IMR-90 (cell line): Measurements from ENCODE around the gene COL18A1. TPM values are rescaled to one million over a fixed set of nuclear protein-coding genes. Genes with fewer than 3 reads are reported as not detected.

ENCODE experiments used
- ATAC-seq: fragments of 200-7000 bp; cut with Tn5 transposase; 2 replicates; pipeline ENCODE4 v1.9.1; 2020; ENCODE audit warnings: low read depth, mild to moderate bottlenecking, moderate library complexity
- BruUV-seq: library from RNA; stranded (reverse); fragments of 400-500 nt; replicated peaks from 2 replicates; lab custom pipeline; 2021; lab: Mats Ljungman, UMichigan
- CTCF ChIA-PET: fragments of 300-600 bp; formaldehyde crosslinking; extraction: SDS; loops from one replicate; lab custom pipeline; 2021; ENCODE audit warnings: antibody characterized with exemption; lab: Yijun Ruan, JAX
- POLR2A ChIA-PET: fragments of 300-600 bp; sonication (Branson Sonifier 250); formaldehyde crosslinking; loops from one replicate; lab custom pipeline; 2022; ENCODE audit warnings: antibody characterized with exemption; ENCODE audit not compliant: unreplicated experiment; lab: Charles Lee
- DNase-seq: peaks from one replicate; pipeline ENCODE4 v3.0.0; 2013
- H2AFZ ChIP-seq: replicated peaks from 2 replicates; pipeline ENCODE3; 2013; ENCODE audit warnings: low read length, mild to moderate bottlenecking; ENCODE audit not compliant: poor library complexity
- H2AK5ac ChIP-seq: 2 replicates; pipeline ENCODE4 v1.6.1; 2013; ENCODE audit warnings: low read depth, low read length, inconsistent platforms
- H2AK9ac ChIP-seq: replicated peaks from 2 replicates; pipeline ENCODE3; 2013; ENCODE audit warnings: mild to moderate bottlenecking, low read depth, low read length, moderate library complexity; ENCODE audit not compliant: poor library complexity
- H2BK120ac ChIP-seq: 2 replicates; pipeline ENCODE4 v1.6.1; 2013; ENCODE audit warnings: low read depth, low read length, inconsistent platforms
- H2BK15ac ChIP-seq: 3 replicates; pipeline ENCODE4 v1.6.1; 2013; ENCODE audit warnings: low read depth, low read length, inconsistent platforms
- H2BK20ac ChIP-seq: 2 replicates; pipeline ENCODE4 v1.6.1; 2013; ENCODE audit warnings: low read depth, mild to moderate bottlenecking, inconsistent platforms, low read length, moderate library complexity
- H2BK5ac ChIP-seq: 2 replicates; pipeline ENCODE4 v1.6.1; 2013; ENCODE audit warnings: mild to moderate bottlenecking, low read depth, low read length, inconsistent platforms; ENCODE audit not compliant: poor library complexity, severe bottlenecking
- H3K14ac ChIP-seq: replicated peaks from 2 replicates; pipeline ENCODE4 v1.6.1; 2013; ENCODE audit warnings: low read depth, low read length, inconsistent platforms
- H3K18ac ChIP-seq: 2 replicates; pipeline ENCODE4 v1.6.1; 2013; ENCODE audit warnings: low read depth, low read length, control low read depth
- H3K23ac ChIP-seq: 2 replicates; pipeline ENCODE4 v1.6.1; 2013; ENCODE audit warnings: low read depth, low read length, inconsistent platforms
- H3K27ac ChIP-seq: 2 replicates; pipeline ENCODE4 v1.5.1; 2013; ENCODE audit warnings: mild to moderate bottlenecking, control low read depth, low read length; ENCODE audit not compliant: insufficient read depth
- H3K27me3 ChIP-seq: 2 replicates; pipeline ENCODE4 v1.6.1; 2013; ENCODE audit warnings: low read length; ENCODE audit not compliant: control insufficient read depth, insufficient read depth
- H3K36me3 ChIP-seq: 2 replicates; pipeline ENCODE4 v1.6.1; 2013; ENCODE audit warnings: low read length, mixed read lengths; ENCODE audit not compliant: control insufficient read depth, insufficient read depth
- H3K4ac ChIP-seq: 2 replicates; pipeline ENCODE4 v1.6.1; 2013; ENCODE audit warnings: low read depth, low read length, inconsistent platforms
- H3K4me1 ChIP-seq: 2 replicates; pipeline ENCODE4 v1.6.1; 2013; ENCODE audit warnings: low read length, mixed read lengths; ENCODE audit not compliant: control insufficient read depth, insufficient read depth
- H3K4me2 ChIP-seq: 2 replicates; pipeline ENCODE4 v1.6.1; 2013; ENCODE audit warnings: low read depth, mild to moderate bottlenecking, control low read depth, low read length, moderate library complexity
- H3K4me3 ChIP-seq: 2 replicates; pipeline ENCODE4 v1.5.1; 2013; ENCODE audit warnings: low read depth, mild to moderate bottlenecking, control low read depth, low read length, moderate library complexity; ENCODE audit not compliant: insufficient read depth
- H3K56ac ChIP-seq: 2 replicates; pipeline ENCODE4 v1.6.1; 2013; ENCODE audit warnings: low read length, inconsistent platforms; ENCODE audit not compliant: insufficient read depth; ENCODE audit errors: extremely low read depth
- H3K79me1 ChIP-seq, 2 experiments: 2 replicates each; pipeline ENCODE4 v1.6.1; 2013; ENCODE audit warnings: low read length in 2 of 2, inconsistent platforms in 1 of 2, low read depth in 1 of 2
- H3K9ac ChIP-seq: 2 replicates; pipeline ENCODE4 v1.6.1; 2013; ENCODE audit warnings: low read depth, low read length, control low read depth
- H3K9me1 ChIP-seq: 2 replicates; pipeline ENCODE4 v1.6.1; 2013; ENCODE audit warnings: low read length, inconsistent platforms; ENCODE audit not compliant: insufficient read depth
- H3K9me3 ChIP-seq: 2 replicates; pipeline ENCODE4 v1.6.1; 2013; ENCODE audit warnings: low read length; ENCODE audit not compliant: control insufficient read depth, insufficient read depth
- H4K20me1 ChIP-seq: 2 replicates; pipeline ENCODE4 v1.6.1; 2013; ENCODE audit warnings: low read length, inconsistent platforms; ENCODE audit not compliant: insufficient read depth
- H4K5ac ChIP-seq: 2 replicates; pipeline ENCODE4 v1.6.1; 2013; ENCODE audit warnings: mild to moderate bottlenecking, low read depth, low read length, control low read depth
- H4K8ac ChIP-seq, 2 experiments: 2 replicates each; pipeline ENCODE4 v1.6.1; 2013; ENCODE audit warnings: low read depth in 2 of 2, low read length in 2 of 2, control low read depth in 1 of 2, inconsistent platforms in 1 of 2
- H4K91ac ChIP-seq: 2 replicates; pipeline ENCODE4 v1.6.1; 2013; ENCODE audit warnings: low read depth, low read length, inconsistent platforms; ENCODE audit not compliant: insufficient read depth
- CTCF ChIP-seq: conservative IDR thresholded peaks from 2 replicates; pipeline ENCODE4 v1.5.1; 2012; ENCODE audit warnings: mild to moderate bottlenecking, low read depth, low read length, improper control_type of control experiment
- FOS ChIP-seq: fragments of 150-350 bp; IDR thresholded peaks from 2 replicates; pipeline ENCODE4 v1.6.1; 2016; ENCODE audit warnings: low read depth, low read length
- MXI1 ChIP-seq: IDR thresholded peaks from 2 replicates; pipeline ENCODE4 v1.6.1; 2012; ENCODE audit warnings: low read depth, mild to moderate bottlenecking, low read length, moderate library complexity, borderline replicate concordance
- NFE2L2 ChIP-seq: fragments of 150-350 bp; IDR thresholded peaks from 2 replicates; pipeline ENCODE4 v1.6.1; 2016; ENCODE audit warnings: low read depth, mild to moderate bottlenecking, low read length
- RAD21 ChIP-seq: IDR thresholded peaks from 2 replicates; pipeline ENCODE4 v1.6.1; 2012; ENCODE audit warnings: low read length, improper control_type of control experiment
- RCOR1 ChIP-seq: IDR thresholded peaks from 2 replicates; pipeline ENCODE4 v1.6.1; 2012; ENCODE audit warnings: mild to moderate bottlenecking, low read length, improper control_type of control experiment; ENCODE audit not compliant: insufficient replicate concordance
- RFX5 ChIP-seq: IDR thresholded peaks from 2 replicates; pipeline ENCODE4 v1.8.0; 2012; ENCODE audit warnings: low read depth, mild to moderate bottlenecking, low read length, moderate library complexity
- SMC3 ChIP-seq: fragments of 150-350 bp; IDR thresholded peaks from 2 replicates; pipeline ENCODE4 v1.6.1; 2016; ENCODE audit warnings: low read depth, mild to moderate bottlenecking, antibody characterized with exemption, low read length, moderate library complexity
- WGBS, 2 experiments: methylation state at CpG; one replicate each; pipeline versions ENCODE4 v1.1.5 to v1.1.7; 2013; ENCODE audit warnings: missing lambda C conversion rate in 2 of 2; ENCODE audit not compliant: insufficient read length in 1 of 2; ENCODE audit errors: extremely low coverage in 2 of 2; 5-methylcytosine and 5-hydroxymethylcytosine counted together
- dilution Hi-C: fragments of 300-500 bp; cut with HindIII; formaldehyde crosslinking; loops from one replicate; pipeline ENCODE4 v1.14.3; 2018; ENCODE audit warnings: low sequenced_read_pairs; ENCODE audit not compliant: unreplicated experiment
- in situ Hi-C: fragments of 300-500 bp; cut with MboI; formaldehyde crosslinking; loops from 3 replicates; pipeline ENCODE4 v1.14.3; 2019; ENCODE audit warnings: low sequenced_read_pairs, inconsistent platforms, mixed read lengths
- intact Hi-C: fragments of 100-400 bp; cut with micrococcal nuclease; formaldehyde crosslinking; loops from 2 replicates; pipeline ENCODE4 v1.10.0; 2022
- polyA plus RNA-seq, 3 experiments: library from polyadenylated mRNA; depleted of rRNA; stranded (reverse); fragments of >200 nt; gene quantifications; 2 replicates each; pipeline ENCODE4 v1.2.3, GENCODE V29; 2012; ENCODE audit warnings: low replicate concordance in 1 of 3
- total RNA-seq: library from RNA; depleted of rRNA; stranded (reverse); fragments of >200 nt; gene quantifications from 2 replicates; pipeline ENCODE4 v1.2.3, GENCODE V29; 2012

Gene COL18A1
- total and polyA plus RNA-seq, 2 of the 4 experiments (the other 2 are of a cell fraction): 4.3 to 46.7 TPM

- Histone ChIP-seq H2AK5ac (no peak overlapping the region), H3K4ac (no peak overlapping the region), H3K4me2 (no peak overlapping the region), H2BK5ac (no peak overlapping the region), H3K36me3 (peaks cover 20% of the 10 kb centered on the region), H3K9ac (no peak overlapping the region), H3K18ac (no peak overlapping the region), H2BK120ac (no peak overlapping the region), H3K9me1 (peaks cover 14% of the 10 kb centered on the region), H3K4me1 (peaks cover 4% of the 10 kb centered on the region), H3K27ac (no peak overlapping the region), H4K20me1 (peaks cover 10% of the 10 kb centered on the region; the same call in 1 of the 2 replicates), H2AFZ (no peak overlapping the region), H2AK9ac (no peak overlapping the region), H3K9me3 (no peaks in the 10 kb centered on the region), H4K5ac (no peak overlapping the region), H4K8ac (no peak overlapping the region), H3K56ac (no peak overlapping the region), H2BK20ac (no peak overlapping the region), H4K91ac (no peak overlapping the region), H3K27me3 (no peaks in the 10 kb centered on the region), H3K14ac (no peak overlapping the region), H3K23ac (no peak overlapping the region), H2BK15ac (no peak overlapping the region), H3K79me1 (peaks cover 8 to 13% of the 10 kb centered on the region in 2 experiments; a peak in 2 of 4 replicates), H3K4me3 (no peak overlapping the region)
- ChIA-PET CTCF (no interaction called here), POLR2A (no interaction called here)
- DNase-seq (no peak), ATAC-seq (no peak)
- intact Hi-C loops: no loop called here
- WGBS, 2 experiments: 96% methylated on average over 40 of the region's 76 CpGs; no CpG with 5 or more reads in 1 of the 2 experiments
- no TSS peak for BruUV-seq
- TF ChIP-seq FOS (no peak), CTCF (no peak), RFX5 (no peak), RAD21 (no peak), SMC3 (no peak), NFE2L2 (no peak), MXI1 (no peak), RCOR1 (no peak)
- in situ Hi-C loops: no loop called here
- dilution Hi-C loops: no loop called here
These were observed 126.6 kb downstream of the COL18A1 start for GRCh38 chr21:45531393-45532215.
